ENCODE measurements around the gene NUP210L. TPM values are rescaled to one million over a fixed set of nuclear protein-coding genes. Genes with fewer than 3 reads are reported as not detected.
"Not testable (repeated sequence)": the region's sequence is repeated elsewhere in the genome, so short reads cannot be mapped to it uniquely, and the experiment has no call there.

The NUP210L gene
- polyA plus RNA-seq, 1 donor = 0.17 TPM

GRCh38 chr1:154097873-154098272 lies 57.0 kb downstream of the NUP210L start:
- DNase-seq = no peak

- no peak for DNase-seq
These were observed 59.3 kb downstream of the NUP210L start for GRCh38 chr1:154095456-154096060.

- no peak for DNase-seq
These were observed 60.5 kb downstream of the NUP210L start for GRCh38 chr1:154094411-154094810.

GRCh38 chr1:154093699-154094098 lies 61.2 kb downstream of the NUP210L start:
- DNase-seq = no peak

GRCh38 chr1:154091706-154092105 lies 63.2 kb downstream of the NUP210L start:
- DNase-seq = no peak

- DNase-seq = no peak
These were observed 67.3 kb downstream of the NUP210L start for GRCh38 chr1:154087574-154087973.

GRCh38 chr1:154083057-154083456 lies 71.8 kb downstream of the NUP210L start:
- DNase-seq = not testable (repeated sequence)

- no peak for DNase-seq
These were observed 73.3 kb downstream of the NUP210L start for GRCh38 chr1:154081386-154082126.

GRCh38 chr1:154076413-154076812 lies 78.5 kb downstream of the NUP210L start:
- no peak for DNase-seq

GRCh38 chr1:154075746-154076145 lies 79.1 kb downstream of the NUP210L start:
- no peak for DNase-seq

- no peak for DNase-seq
These were observed 92.6 kb downstream of the NUP210L start for GRCh38 chr1:154062309-154062708.

GRCh38 chr1:154047436-154047835 lies 107.4 kb downstream of the NUP210L start:
- DNase-seq = not testable (repeated sequence)

- not testable (repeated sequence) for DNase-seq
These were observed 121.2 kb downstream of the NUP210L start for GRCh38 chr1:154033697-154034096.

- no peak for DNase-seq
These were observed 134.9 kb downstream of the NUP210L start for GRCh38 chr1:154019940-154020339.

GRCh38 chr1:154019269-154019668 lies 135.6 kb downstream of the NUP210L start:
- no peak for DNase-seq

GRCh38 chr1:154014154-154014907 lies 140.5 kb downstream of the NUP210L start:
- no peak for DNase-seq

- not testable (repeated sequence) for DNase-seq
These were observed 142.3 kb downstream of the NUP210L start for GRCh38 chr1:154012543-154012942.

- DNase-seq = no peak
These were observed 142.7 kb downstream of the NUP210L start for GRCh38 chr1:154012129-154012528.

- DNase-seq = no peak
These were observed 148.7 kb downstream of the NUP210L start for GRCh38 chr1:154006136-154006535.

GRCh38 chr1:154000420-154000819 lies 154.5 kb downstream of the NUP210L start:
- no peak for DNase-seq

GRCh38 chr1:153996882-153997281 lies 158.0 kb downstream of the NUP210L start:
- DNase-seq = not testable (repeated sequence)

GRCh38 chr1:153995640-153996039 lies 159.2 kb downstream of the NUP210L start:
- DNase-seq = no peak

GRCh38 chr1:153995202-153995601 lies 159.7 kb downstream of the NUP210L start:
- DNase-seq = no peak
